H7 (cell line): ENCODE results near the gene TBX2. TPM values are rescaled to one million over a fixed set of nuclear protein-coding genes. Genes with fewer than 3 reads are reported as not detected.

ENCODE experiments used
- DNase-seq: peaks from one replicate; pipeline ENCODE4 v3.0.0; 2012
- H3K27me3 ChIP-seq: 2 replicates; pipeline ENCODE4 v1.6.0; 2011; ENCODE audit warnings: mild to moderate bottlenecking, low read length; ENCODE audit not compliant: control insufficient read depth, insufficient read depth
- H3K36me3 ChIP-seq: replicated peaks from 2 replicates; pipeline ENCODE4 v1.5.1; 2011; ENCODE audit warnings: low read length; ENCODE audit not compliant: control insufficient read depth, insufficient read depth
- H3K4me3 ChIP-seq: 2 replicates; pipeline ENCODE4 v1.5.1; 2011; ENCODE audit warnings: low read depth, mild to moderate bottlenecking, control low read depth, low read length, moderate library complexity; ENCODE audit not compliant: insufficient read depth
- total RNA-seq: library from RNA; depleted of rRNA; stranded (reverse); fragments of >200 nt; shearing (Covaris generic); gene quantifications from 2 replicates; pipeline ENCODE4 v1.2.3, GENCODE V29; 2014

The TBX2 gene
- total RNA-seq, 1 experiment from 2014 or later = not detected

DNA sequence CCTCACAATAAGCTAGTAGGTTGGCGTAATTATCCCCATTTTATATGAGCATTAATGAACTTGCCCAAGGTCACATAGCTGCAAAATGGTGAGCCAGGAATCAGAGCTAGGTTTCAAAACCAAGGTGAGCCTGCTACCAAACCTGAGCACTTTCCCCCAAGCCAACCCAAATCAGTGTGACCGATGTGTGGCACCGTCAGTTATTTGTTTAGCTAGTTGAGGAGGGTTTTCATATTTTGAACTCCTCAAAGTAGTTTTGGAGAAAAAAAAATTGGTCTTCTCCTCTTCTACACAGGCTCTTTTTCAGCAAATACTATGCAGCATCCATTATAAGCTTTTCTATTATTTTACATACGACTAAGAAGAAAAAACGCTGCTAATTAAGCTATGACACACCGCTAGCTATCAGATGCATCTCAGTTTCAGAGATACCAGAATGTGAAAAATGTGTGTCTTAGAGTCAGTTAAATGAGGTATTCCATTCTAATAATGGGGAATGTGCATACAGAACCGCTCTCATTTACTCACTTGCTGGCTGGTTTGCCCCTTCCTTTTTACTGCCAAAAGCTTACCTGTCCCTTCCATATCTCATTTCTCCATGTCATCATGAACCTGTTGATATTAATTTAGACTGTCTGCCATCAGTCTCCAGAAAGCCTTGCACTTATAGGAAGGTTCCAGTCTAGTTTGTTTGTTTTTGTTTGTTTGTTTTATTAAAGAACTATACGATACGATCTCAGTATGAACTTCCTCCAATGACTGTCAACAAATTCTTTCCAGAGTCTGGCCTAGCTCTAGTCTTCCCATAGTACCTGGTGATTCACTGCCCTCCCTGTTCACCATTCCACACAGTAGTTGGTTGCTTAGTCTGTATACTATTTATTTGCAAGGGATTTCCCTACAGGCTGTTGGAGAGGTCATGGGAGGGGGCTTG lies 50.3 kb downstream of the TBX2 start:
- no peak for DNase-seq
- Histone ChIP-seq H3K27me3 (peaks cover 62% of the 10 kb centered on the region), H3K4me3 (no peak overlapping the region), H3K36me3 (no peaks in the 10 kb centered on the region)

DNA sequence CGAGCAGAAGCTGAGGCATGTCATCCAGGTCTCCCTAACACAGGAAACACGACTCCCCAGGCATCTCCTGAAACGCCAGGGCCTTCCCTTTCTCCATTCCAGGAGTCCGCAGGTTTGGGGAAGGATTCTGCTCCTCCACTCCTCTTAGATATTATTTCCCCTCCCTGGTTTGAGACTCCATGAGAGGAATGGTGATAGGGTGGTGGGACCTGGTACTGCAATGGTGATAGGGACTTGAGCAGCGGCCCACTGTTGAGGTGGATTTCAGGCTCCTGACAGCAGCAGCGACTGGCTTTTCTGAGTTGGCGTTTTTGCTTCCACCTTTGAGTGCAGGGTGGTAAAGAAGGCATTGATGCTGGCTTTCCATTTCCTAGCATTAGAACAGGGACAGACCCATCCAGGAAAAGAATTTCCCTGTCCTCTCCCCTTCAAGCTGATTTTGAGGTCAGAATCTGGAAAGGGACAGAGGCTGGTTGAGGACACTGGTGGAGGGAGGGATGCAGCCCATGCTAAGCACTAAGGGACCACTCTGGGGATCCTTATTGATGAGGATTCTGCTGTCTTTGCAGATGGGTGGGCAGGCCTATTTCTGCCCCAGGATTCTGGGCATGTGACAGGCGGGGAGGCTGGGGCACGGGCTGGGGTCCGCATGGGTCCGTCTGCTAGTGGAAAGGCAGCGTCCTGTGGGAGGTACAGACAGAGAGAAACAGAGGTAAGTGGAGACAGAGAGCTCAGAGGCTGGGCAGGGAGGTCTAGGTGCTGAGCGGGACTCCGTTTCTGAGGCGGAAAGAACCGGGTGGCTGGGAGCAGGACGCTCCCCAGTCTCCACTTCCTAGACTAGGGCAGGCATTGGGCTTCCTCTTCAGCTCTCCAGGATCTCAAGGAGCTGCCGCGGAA lies 51.2 kb downstream of the TBX2 start:
- peak; percentile 81 for DNase-seq
- peaks cover 72% of the 10 kb centered on the region for H3K27me3 ChIP-seq
- H3K36me3 ChIP-seq = no peaks in the 10 kb centered on the region
- peak overlapping the region; percentile 10; the same call in 1 of the 2 replicates for H3K4me3 ChIP-seq

DNA sequence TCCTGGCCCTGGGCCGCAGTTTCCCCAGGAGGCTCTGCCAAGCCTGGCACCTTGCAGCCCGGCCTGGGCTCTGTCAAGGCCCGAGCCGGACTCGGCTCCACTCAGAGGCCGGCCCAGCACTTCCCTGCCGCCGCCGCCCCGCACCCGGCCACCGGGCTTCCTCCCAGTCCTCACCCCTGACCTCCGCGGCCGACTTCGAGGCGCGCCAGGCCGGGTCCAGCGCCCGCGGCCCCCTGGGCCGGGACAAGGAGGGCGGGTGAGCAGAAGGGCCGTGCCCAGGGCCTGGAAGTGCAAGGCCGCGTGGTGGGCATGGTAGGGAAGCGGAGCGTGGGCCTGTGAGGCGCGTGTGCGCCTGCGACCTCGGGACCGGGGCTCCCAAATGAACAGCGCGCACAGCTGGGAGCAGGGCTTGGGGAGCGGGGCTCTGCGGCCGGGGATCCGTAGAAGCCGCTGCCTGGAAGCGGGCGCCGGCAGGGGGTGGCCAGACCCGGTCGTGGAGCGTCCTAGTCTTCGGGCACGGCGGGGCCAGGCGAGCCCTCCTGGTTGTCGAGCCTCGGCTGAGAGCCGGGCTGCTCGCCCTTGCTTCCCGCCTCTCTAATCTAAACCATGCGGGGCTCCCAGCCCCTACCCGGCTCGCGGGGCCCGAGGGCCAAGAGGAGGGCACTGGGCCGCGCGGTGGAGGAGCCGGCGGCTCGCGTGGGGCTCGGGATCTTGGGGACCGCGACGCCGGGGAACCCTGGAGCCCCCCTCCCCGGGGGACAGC lies 52.1 kb downstream of the TBX2 start:
- no peaks in the 10 kb centered on the region for H3K36me3 ChIP-seq
- peak overlapping the region; percentile 37 for H3K4me3 ChIP-seq
- peak; percentile 89 for DNase-seq
- peaks cover 80% of the 10 kb centered on the region for H3K27me3 ChIP-seq

DNA sequence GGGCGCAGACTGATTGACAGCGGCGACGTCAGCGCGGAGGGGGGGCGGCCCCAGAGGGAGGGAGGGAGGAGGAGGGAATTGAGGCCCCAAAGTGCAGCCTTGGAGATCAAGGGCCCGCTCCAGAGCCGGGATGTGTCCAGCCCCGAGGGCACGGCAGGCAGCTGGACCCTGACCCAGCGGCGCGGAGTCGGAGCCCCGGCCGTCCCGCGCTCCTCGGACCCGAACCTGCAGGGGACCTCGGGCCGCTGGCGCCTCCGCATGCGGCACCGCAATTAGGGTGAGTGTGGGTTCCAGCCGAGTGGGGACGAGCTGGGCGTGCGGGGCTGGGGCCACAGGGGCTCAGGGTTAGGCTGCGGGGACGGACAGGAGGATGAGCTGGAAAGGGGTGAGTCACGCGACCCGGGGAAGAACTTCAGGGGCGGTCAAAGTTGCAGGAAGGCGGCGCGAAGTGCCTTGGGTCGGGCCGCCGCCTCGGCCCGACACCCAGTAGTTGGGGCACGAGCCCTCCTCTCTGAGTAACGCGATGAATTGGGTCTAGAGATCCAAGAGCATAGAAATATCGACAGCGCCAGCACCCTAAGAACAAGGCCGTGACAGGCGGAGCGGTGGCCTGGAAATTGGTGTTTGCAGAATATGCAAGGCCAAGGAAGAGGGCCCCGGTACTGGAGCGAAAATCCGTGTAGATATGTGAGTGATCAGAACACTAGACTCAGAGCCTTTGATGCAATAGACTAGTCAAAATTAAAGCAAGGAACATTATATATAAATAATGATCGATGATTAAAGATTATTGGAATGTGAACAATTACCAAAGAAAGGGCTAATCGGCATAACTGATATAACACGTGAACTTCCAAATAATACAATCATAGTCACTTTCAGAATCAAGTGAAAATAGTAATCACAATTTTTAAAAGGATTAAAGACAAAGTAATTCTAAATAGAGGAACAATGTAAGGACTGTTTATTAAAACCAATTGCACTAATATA lies 53.0 kb downstream of the TBX2 start, which contains the start of gene TBX4:
Gene TBX4, plus strand, starts transcription at position 122 of the 990 bp plus-strand sequence. CDS start 4,069 bp downstream, outside the sequence.
- Histone ChIP-seq H3K4me3 (peak within 1 kb of the TSS; percentile 37), H3K36me3 (no peaks in the 10 kb centered on the region), H3K27me3 (peaks cover 86% of the 10 kb centered on the region)
- peak; percentile 88 for DNase-seq

DNA sequence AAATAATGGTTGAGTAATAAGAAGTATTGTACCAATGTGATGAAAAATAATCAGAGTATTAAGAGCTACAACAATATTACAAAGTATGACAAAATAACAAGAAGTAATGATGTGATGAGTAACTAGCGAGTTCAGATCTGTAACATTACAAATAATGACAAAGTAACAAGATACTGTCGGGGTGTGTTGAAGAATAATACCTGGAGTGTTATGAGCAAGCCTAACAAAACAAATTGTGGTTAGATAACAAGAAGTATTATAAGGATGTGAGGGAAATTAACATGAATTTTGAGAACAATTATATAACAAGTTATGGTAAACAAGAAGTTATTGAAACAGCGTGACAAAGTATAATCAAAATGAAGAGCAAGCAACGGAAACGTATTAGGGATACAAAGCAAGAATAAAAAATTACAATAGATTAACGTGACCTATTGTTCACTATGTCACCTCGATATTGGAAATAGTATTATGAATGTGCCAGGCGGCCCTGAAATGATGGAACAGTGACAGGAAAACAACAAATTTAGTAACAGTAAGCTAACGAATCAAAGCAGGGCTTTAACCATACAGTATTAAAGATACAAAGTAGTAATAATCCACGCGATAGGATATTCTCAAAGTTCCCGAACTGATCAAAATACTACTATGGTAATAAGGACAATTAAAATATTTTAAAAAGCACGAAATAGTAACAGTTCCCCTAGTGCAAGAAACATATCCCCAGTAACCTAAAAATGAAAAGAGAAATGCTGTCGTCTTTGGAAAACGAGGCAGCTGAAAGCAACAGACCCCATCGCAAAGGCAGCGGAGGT lies 54.1 kb downstream of the TBX2 start:
- H3K36me3 ChIP-seq = no peaks in the 10 kb centered on the region
- peak; percentile 11 for DNase-seq
- H3K27me3 ChIP-seq = peaks cover 93% of the 10 kb centered on the region
- no peak overlapping the region for H3K4me3 ChIP-seq

DNA sequence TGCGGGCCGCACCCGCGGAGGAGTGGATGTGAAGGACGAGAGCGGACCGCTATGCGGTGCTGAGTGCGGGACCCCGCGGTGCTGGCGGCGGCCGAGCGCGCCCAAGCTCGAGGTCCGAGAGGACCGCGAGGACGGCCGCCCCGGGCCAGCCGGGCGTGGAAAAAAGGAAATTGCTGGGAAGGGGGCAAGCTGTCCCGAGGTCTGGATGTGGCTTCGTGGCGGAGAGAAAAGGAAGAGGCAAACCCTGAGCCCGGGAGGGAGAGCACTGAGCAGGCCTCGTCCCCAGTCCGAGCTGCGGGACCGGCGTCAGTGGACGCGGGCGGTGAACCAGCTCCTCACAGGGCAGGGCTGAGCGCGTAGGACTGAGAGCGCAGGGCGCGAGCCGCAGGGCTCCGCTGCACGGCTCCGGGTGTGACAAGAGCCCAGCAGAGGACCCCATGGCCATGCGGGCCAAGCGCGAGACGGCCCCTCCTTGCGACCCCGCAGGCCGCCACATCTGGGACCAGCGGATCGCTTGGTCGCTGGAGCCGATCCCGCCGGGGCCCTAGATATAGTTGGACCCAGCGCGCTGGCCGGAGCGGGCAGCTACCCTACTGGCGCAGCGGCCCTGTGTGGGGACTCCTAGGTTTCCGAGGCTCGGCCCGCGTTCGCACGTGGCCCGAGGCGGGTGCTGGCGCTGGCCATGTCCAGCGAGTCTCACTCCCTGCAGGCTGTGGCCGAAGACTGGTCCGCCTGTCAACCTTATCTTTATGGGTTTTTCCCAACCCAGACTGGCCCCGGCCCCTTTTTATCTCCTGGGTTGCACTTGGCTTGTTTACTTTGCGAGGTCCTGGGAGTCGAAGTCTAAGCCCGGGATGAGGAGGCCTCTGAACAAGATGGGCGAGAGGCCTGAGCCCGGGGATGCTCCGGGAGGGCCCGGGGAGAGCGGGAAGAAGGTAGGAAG lies 55.0 kb downstream of the TBX2 start:
- DNase-seq = peak; percentile 79

DNA sequence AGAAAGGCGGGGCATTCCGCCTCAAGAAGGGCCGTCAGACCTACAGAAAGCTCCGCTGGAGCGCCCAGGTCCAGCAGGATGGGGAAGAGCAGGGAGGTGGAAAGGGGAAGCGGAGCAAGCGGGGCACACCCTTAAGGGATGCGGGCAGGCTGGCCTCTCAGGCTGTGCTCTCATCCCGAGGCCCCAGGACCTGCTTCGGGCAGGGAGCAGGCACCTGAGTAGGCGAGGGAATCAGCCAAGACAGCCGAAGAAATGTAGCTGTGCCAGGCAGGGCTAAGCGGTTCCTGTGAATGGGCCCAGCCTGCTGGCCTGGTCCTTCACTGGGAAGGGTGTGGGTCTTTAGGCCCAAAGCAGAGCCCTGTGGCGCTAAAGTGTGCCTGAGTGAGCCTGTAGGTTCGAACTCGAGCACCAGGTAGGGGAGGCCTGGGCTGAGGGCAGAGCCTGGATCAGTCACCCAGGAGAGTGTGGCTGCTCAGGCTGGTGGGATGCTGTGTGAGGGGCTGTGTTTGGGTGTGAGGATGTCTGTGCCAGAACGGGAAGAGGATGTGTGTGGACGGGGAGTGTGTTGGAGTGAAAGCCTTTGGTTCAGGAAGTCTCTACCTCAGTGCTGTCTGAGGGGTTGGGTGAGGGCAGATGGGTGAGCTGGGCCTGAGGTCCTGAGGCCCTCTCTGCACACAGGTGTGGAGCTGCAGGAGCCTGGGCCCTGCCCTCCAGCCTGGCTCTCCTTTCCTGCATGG lies 55.8 kb downstream of the TBX2 start:
- Histone ChIP-seq H3K27me3 (peaks cover 100% of the 10 kb centered on the region), H3K36me3 (no peaks in the 10 kb centered on the region), H3K4me3 (no peak overlapping the region)
- peak; percentile 82 for DNase-seq

More for the DNA sequence above, 55.0 kb downstream of the TBX2 start:
- peaks cover 100% of the 10 kb centered on the region for H3K27me3 ChIP-seq
- H3K4me3 ChIP-seq = no peak overlapping the region
- H3K36me3 ChIP-seq = no peaks in the 10 kb centered on the region

DNA sequence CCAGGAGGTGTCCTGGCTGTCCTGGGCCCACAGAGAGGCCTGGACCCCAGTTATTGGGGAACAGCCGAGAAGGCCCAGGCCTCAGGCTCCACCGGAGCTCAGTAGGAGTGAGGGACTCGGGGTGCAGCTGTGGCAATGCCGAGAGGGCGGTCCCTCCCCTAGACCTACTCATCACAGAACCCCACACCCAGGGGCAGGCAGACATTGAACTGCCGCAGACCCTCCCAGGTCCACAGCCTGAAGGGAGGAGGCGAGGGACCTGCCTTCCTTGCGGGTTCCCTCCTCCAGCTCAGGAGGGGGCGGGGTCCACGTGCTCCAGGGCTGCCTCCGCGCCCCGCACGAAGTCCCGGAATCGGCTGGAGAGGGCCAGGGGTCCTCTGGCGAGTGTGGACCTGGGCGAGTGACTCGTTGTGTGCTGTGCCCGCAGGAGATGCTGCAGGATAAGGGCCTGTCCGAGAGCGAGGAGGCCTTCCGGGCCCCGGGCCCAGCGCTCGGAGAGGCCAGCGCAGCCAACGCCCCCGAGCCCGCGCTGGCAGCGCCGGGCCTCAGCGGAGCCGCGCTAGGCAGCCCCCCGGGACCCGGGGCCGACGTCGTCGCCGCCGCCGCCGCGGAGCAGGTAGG lies 56.5 kb downstream of the TBX2 start:
- no peak overlapping the region for H3K4me3 ChIP-seq
- DNase-seq = peak; percentile 86
- peaks cover 100% of the 10 kb centered on the region for H3K27me3 ChIP-seq
- no peaks in the 10 kb centered on the region for H3K36me3 ChIP-seq

DNA sequence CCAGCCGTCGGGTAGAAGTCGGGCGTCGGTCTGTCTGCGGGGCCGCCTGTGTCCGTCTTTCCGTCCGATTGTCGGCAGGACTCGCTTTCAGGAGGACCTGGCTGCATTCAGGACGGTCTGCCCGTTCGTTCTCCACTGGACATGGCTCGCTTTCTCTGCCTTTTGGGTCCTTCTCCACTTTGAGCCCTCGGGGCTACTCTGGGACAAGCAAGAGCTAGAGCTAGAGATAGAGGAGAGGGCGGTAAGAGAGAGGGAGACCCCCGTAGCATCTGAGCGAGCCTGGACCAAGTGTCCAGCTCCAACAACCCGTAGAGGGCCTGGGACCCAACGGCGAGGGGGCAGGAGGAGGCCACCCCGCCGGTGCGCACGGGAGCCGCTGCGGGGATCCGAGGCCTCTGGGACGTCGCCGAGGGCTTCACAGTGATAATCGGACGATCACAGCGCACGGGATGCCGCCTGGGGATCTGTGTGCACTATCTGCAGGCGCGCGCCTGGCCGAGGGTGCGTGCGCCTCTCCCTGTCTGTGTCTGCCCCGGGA lies 57.1 kb downstream of the TBX2 start:
- Histone ChIP-seq H3K4me3 (no peak overlapping the region), H3K36me3 (no peaks in the 10 kb centered on the region), H3K27me3 (peaks cover 100% of the 10 kb centered on the region)
- DNase-seq = peak; percentile 71

DNA sequence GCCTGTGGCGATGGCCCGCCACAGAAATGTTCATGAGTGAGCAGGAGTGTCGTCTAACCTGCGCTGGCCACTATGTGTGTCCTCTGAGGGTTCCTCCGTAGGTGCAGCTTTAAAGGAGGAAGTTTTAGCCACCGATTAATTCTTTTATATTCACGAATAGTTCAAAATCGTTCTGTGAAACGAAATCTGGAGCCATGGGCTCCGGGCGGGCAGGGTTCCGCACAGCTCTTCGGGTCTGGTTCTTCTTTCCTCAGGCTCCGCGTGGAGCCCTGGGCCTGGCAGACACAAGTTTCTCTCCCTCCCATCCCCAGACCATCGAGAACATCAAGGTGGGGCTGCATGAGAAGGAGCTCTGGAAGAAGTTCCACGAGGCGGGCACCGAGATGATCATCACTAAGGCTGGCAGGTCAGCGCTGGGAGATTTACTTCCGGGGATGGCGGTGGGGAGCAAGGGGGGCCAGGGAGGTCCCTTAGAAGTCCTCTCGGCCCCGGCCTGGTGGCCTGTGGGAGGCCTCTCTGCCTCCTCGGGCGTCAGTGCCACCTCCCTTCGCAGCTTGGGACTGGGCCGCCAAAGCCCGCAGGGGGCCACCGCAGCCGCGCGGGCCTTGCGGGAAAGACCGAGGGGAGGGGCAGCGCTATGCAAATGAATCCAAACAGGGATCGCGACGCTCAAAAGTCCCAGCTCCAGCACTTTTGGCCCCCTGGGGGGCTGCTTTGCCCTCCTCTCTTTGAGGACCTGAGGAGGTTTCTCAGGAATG lies 57.8 kb downstream of the TBX2 start:
- Histone ChIP-seq H3K36me3 (no peaks in the 10 kb centered on the region), H3K27me3 (peaks cover 100% of the 10 kb centered on the region), H3K4me3 (peak overlapping the region; percentile 10; the same call in 1 of the 2 replicates)
- DNase-seq = peak; percentile 84
